HG03064 (cell line): ENCODE results near the gene IFNA6.

Experiments used
- ATAC-seq: cut with Tn5 transposase; IDR thresholded peaks from one replicate; pipeline ENCODE4 v1.9.1; 2021; ENCODE audit warnings: low read depth; ENCODE audit not compliant: unreplicated experiment

IFNA6 gene

DNA sequence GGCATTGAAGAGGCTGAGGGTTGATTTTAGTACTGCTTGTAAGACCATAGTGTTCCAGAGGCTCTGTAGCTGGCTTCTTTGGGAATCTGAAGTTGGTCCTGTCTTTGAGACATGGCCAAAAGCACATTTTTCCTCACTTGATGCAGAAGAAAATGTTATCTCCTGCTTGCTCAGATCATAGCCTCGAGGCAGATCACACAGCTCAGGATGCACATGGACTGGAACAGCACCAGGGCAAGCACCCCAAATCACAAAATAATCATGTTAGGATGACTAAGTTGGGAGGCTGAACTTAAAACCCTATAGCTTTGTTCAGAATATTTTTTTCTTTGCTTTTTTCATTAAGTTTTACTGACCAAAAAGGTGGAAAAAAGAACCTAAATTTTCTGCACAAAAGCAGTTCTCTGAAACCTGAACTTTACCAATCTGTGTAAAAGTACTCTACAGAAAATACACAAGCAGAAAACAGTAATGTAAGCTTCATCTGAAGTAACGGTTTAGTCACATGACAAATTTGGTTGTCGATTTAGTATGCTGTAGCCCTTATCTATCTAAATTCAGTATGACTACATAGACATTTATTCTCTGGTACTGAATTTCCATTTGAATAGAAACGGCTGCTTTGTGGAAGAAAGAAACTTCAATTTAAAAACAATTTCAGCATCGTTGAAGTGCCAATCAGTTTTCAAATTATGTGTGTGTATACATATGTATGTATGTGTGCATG lies 18.8 kb downstream of the IFNA6 start:
- no peak for ATAC-seq

DNA sequence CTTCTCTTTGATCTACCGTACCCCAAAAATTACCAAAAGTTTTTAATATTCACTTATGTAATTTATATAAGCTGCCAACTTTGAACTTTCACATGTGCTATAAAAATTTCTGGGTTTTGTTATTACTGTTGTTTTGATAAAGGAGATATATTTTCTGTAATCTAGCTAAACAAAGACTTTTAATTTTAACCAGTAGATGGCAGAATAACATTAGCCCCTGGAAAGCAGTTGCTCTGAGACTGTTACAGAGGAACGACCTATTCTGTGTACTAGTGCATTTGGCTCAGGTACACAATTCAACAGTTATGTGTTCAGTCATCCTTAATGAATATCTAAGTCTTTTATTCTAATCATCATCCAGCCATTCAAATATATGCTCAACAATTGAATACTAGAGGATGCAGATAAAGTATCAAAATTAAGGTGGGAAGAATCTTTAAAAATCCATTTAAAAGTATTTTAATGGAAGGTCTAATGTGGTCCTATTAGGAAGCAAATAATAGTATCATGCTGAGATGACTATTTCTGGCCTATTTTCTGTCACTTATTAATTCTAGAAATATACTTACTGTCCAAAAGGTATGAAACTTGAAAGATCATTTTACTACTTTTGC lies 24.1 kb downstream of the IFNA6 start:
- ATAC-seq: peak; percentile 70

GRCh38 chr9:21324047-21324446 lies 26.6 kb downstream of the IFNA6 start:
- no peak for ATAC-seq

GRCh38 chr9:21322911-21323461 lies 27.7 kb downstream of the IFNA6 start:
- ATAC-seq: no peak

DNA sequence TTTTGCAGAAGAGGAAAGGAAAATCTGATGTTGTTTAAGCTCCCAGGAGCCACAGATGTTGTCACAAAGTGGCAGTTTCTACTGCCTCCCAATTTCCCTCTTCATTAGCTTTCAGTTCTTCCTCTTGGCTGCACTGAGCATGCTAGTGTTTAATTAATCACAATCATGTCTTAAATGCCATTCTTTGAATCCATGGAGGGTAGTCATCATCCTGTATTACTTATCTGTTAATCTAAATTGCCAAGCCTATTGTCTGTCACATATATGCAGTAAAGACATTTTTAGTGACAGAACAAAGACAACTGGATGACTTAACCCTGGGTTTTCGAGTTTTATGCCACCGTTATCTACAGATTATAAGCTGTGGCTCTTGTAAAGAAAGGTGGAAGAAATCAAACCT lies 30.2 kb downstream of the IFNA6 start:
- ATAC-seq: no peak

GRCh38 chr9:21317956-21318923 lies 32.4 kb downstream of the IFNA6 start:
- peak; percentile 75 for ATAC-seq

DNA sequence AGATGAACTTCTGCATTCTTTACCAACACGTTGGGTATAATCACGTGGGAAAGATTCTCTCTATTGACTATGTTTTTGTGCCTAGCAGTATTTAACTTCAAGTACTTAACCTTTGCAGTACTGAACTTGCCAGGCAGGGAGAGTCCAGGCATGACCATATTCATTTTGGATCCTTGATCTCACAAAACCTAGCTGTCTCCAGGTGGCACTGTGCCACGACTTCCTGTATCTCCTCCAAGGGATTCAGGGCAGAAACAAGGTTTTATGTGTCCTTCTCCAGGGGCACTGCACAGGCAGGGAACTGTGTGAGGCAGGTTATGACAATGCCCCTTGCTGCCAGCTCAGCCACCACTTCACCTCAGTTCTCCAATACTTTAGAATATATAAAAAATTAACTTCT lies 33.8 kb downstream of the IFNA6 start:
- ATAC-seq: no peak

GRCh38 chr9:21316032-21316842 lies 34.5 kb downstream of the IFNA6 start:
- ATAC-seq: no peak

- ATAC-seq: no peak
These were observed 36.5 kb downstream of the IFNA6 start for GRCh38 chr9:21314152-21314551.

DNA sequence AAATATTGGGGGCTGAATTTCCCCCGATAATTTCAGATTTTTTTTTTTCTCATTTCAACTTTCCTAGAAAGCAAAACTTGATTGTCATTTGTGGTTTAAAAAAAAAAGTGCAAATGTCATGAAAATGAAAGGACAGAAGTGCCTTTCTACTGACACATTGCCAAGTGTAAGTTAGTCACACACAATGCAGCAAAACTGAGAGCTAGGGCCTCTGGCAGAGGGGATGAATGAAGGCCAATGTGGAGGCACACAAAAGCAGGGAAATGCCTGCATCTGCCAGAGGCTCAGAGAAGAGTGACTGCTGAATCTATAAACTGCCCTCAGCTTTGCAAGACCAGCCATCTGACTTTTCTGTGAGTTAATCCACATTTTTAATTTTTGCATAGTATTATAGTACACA lies 38.8 kb downstream of the IFNA6 start:
- no peak for ATAC-seq

- no peak for ATAC-seq
These were observed 45.5 kb downstream of the IFNA6 start, which contains the start of gene IFNA5 for GRCh38 chr9:21305213-21305612. TSS of gene IFNA5 (minus strand) at chr9:21305313. CDS start at chr9:21305256, 57 bp downstream.
